NCI-H1092 (cell line): ENCODE results near the gene KCNA10.

Experiments used
- DNase-seq: peaks from one replicate; lab custom pipeline; 2025; lab: John Stamatoyannopoulos, UW

KCNA10 gene

DNA sequence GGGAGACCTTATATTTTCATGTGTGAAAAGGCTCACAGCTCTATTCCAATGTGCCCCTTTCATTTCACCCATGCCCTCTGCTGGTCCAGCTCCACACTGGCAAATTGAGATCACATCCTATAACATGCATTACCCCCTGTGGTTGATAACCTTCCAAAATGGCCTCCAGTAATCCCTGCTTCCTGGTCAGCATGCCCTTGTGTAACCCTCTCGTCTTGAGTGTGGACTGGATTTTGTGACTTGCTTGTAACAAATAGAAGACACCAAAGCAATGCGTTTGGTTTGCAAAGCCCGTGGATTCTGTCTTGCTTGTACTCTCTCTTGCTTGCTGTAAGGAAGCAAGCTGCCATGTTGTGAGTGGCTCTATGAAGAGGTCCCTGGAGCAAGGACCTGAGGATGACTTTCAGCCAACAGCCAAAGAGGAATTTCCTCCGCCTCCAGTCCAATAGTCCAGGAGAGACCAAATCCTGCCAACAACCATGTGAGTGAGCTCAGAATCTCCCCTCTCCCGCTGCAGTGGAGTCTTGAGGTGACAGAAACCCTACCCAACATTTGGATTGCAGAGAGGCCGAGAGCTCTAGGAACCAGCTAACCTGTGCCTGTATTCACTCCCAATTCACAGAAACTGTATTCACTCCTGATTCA, 17.4 kb downstream of the KCNA10 start:
- DNase-seq = no peak

DNA sequence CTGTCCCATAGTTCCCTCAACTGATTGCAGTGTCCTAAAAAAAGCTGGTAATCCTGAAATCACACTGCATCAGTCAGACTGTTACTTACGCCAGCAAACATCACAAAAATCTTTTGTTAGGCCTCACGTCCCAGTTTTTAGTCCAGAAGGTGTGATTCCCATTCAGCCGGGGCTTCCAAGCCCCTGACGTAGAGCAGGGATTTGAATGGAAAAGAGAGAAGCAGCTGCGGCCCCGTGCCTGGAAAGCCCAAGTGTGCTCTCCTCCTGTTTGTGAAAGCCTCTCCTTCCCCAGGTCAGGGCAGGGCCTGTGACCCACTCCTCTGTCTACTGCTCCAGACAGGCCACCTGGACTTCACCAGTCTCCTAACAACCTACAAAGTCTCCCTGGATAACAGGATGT, 20.7 kb downstream of the KCNA10 start:
- no peak for DNase-seq

DNA sequence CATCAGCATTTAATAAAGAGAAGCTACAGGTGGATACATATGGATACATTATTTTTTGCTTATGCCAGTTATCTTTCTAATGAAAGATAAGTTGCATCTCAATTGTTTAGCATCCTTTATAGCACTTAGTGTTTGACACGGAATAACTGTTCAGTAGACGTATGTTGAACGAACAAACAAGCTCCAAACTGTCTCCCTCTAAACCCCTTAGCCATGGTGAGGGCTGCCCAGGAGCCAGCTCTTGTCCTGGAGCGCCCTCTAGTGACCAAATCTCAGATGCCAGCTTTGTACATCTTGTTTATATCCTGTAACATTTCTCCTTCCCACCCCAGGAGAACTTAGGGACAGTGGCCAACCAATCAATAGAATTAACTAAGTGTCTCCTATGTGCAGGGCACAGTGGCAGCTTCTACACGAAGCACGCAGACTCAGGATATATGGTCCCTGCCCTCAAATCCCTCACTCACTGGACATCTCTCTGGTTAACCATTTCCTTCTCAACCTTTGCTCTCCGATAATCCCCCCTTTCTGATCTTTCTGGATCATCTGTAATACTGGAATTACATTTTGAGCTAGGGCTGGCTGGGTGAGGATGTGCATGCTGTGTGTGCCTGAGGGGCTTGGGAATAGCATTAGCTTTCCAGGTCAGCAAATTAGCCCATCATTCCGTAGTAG, 22.9 kb downstream of the KCNA10 start:
- DNase-seq = peak; percentile 67

DNA sequence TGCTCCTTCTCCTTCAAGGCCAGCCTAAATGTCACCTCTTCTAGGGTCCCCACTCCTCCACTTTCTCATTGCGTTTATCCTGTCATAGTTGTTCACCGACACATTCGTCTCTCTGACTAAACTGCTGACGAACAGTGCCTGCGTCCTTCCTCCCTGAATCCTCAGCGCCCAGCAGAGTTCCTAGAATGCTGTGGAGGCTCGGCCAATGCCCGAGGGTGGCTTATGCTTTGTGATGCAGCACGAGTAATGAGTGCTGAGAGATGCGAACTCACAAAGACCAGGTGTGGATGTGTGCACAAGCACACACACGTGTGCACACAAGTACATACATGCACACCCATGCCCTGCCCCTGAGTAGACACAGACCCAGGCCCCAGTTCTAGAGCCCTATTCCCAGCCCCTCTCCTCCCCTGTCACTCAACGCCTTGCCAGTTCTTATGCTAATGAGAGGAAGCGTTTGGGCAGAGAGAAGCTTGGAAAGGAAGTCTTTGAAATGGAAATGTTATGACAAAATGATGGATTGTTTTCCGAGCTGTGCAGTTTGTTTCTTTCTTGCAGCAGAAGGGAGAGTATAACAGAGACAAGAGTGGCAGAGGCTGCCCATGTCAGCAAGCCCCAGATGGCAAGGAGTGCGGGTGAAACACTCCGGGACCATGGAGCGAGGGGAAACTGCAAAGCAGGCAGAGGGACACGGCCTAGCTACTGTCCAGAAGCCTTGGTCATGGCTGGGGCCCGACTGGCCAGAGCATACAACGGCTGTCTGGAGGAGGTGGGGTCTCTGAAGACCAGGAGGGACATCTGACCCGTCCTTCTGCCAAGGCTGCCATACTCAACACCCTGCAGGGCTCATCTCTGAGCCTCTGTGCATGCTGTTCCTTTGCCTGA, 24.2 kb downstream of the KCNA10 start:
- DNase-seq = no peak

DNA sequence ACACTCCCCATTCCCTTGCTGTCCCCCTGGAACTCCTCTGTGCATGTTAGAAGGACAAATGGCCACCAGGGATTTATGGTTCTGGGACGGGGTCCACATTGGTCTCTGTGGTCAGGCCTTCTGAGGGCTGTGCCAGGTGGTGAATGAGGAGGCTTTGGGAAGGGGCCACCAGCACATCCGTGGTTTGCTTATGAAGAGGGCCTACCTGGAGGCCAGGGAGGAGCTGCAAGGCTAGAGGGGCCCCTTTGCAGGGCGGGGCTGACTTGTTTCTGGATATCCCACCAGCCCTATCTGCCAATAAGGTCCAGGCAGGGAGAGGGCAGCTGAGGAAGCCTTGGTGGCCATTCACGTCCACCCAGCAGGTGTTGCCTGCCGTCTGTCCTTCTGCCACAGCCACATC, 24.9 kb downstream of the KCNA10 start:
- DNase-seq = no peak

DNA sequence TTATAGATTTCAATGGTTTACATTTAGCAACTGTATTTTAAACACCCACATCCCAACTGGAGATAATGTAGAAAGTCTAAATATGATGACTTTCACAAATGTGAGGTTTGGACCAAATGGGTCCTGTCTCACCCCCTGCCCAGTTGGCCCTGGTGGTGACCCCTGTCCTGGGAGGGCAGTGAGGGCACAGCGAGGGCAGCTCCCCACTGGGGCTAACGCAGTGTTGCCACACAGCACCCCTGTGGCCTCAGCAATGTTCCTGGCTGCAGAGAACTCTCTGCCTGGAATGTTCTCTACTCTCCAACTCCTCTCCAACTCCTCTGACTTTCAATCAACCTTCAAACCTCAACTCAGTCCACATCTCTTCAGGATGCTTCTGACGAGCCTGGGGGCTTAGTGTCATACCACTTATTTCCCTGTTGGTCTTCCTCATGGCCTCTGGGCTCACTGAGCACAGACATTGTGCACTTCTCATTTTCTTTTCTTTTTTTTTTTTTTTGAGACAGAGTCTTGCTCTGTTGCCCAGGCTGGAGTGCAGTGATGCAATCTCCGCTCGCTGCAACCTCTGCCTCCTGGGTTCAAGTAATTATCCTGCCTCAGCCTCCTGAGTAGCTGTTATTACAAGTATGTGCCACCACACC, 25.8 kb downstream of the KCNA10 start:
- no peak for DNase-seq

DNA sequence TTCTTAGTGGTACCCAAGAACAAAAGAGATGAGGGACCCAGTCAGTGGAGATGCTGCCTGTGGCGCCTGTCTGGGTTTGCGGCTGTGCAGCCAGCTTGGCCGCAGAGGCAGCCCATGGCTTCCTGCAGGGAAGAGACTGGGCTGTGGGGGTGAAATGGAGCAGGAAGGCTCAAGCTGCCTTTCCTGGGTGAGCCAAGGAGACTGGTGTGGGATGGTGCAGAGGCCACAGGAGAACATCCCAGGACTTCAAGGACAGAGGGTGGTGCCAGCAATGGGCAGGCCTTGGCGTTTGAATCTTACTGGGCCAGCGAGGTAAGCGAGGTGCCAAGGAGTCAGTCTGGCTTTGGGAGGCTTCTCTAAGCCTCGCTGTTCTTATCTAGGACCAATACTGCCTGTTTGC, 26.4 kb downstream of the KCNA10 start:
- no peak for DNase-seq

DNA sequence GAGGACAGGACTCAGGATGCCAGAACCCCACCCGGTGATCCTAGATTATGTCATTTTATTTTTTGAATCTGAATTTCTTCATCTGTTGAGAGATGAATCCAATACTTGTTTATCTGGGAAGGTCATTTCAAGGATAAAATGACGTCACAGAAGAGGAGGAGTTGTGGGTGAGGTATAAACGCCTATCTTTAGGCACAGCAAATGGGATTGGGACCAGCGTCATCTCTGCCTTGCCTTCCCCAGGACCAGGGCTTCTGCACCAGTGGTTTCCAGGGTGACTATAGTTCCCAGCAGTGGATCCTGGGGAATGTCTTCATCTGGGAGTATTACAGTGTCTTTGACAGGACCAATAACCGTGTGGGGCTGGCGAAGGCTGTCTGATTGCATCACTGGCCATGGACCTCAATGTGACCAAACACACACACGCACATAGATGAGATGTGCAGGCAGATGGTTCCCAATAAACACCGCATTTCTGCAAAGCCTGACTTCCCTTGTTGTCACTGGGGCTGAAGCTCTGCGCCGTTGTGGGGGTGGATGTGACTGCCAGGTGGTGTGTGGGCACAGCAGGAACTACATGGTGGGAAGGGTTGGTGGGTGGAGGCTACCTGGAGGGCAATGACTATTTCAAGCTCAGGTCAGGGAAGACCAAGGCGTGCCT, 28.1 kb downstream of the KCNA10 start:
- no peak for DNase-seq

DNA sequence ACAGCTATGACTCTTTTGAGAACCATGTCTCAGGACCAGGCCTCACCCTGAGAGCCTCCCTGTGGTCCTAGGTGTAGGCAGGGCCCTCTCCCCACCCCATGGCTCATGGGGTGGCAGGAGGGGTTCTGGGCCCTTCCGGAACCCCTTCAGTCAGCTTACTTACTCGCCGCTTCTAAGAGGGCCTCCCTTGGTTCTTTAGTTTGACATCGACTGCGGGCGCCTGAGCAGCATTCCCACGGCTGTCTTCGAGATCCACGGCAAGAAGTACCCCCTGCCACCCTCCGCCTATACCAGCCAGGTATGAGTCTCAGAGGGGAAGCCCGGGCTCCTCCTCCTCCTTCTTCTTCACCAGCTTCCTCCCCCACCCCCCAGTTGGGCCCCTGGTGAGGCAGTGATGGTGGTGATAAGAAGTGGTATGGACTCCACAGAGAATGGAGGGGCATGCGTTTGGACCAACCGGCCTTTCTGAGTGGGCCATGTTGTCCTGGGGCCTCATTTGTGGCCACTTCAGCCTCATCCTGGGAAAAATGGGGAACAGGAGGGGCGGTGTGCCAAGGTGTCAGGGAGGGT, 28.9 kb downstream of the KCNA10 start:
- no peak for DNase-seq

DNA sequence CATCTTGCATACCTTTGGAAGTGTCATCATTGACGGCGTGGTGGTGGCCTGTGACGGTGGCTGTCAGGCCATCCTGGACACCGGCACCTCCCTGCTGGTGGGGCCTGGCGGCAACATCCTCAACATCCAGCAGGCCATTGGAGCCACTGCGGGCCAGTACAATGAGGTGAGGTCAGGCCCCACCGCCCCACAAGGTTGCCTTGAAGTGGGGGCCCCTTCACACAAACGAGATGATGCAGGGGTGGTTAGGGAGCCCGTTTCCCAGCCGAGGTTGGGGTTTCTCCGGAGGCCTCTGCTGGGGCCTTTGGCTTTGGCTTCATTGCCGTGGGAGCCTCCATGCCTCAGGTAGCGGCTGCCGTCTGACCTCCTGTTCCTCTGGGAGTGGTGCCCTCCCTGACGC, 29.6 kb downstream of the KCNA10 start:
- DNase-seq = no peak

DNA sequence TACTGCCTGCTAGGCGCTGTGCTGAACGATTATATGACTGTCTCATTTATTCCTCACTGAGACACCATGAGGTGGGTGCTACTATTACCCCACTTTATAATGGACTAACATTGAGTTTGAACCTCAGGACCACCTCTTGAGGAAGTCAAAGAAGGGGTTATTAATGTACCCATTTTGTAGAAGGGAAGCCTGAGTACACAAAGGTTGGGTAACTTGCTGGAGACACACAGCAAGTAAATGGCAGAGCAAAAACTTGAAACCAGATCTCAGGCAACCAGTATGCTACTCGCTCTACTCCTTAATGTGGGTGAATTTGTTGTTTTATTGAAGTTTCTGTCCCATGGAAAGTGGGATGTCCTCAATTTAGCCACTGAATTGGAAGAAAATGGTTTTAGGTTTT, 30.1 kb downstream of the KCNA10 start:
- DNase-seq = no peak

DNA sequence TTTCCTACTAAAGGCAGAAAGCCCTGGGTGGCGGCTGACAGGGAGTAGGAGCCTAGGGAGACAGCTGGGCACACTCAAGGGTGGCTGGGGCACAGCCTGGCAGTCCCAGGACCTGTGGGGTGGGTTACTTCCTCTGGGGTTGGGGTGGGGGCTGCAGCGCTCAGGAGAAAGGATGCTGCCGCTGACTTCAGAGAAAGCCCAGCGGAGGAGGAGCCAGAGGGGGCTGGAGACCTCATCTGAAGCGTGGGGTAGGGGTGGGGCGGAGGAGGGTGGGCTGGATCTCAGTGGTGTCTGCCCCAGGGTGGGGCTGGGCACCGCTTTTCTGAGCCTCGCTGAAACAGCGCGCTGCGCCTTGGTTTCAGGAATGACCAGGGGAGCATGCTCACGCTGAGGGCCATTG, 30.8 kb downstream of the KCNA10 start:
- DNase-seq = no peak

DNA sequence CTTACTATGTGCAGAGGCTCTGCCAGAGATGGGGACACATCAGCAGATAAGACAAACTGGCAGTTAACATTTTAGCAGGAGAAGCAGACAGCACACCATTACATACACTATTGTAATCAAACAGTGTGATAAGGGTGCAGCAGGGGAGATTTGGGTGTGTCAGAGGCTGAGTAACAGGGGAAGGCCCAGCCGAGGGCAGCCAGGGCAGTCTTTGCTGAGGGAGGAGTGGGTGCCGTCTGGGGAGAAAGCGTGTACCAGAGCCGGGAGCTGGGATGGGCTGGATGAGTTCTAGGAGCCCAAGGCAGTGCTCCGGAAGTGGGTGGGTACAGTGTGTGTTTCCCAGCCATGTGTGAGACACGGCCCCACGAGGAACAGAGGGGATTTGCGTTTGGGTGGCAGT, 31.2 kb downstream of the KCNA10 start:
- no peak for DNase-seq

DNA sequence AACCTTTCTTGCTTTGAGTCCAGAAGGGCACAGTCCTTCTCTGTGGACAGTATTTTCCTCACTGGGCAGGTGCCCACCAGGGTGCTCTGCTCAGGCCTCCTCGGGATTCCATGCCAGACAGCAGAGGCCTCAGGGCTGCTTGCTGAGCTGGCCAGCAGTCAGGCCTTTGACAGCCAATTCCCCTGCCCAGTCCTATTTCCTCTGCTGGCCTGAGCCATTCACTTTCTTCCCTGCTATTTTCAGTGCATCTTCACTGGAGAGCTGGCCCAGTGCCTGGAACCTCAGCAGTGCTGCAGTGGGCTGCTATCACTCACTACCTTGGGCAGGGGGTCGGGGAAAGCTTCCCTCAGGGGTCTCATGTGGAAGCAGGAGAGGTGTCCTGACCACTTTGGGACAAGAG, 33.2 kb downstream of the KCNA10 start:
- no peak for DNase-seq

DNA sequence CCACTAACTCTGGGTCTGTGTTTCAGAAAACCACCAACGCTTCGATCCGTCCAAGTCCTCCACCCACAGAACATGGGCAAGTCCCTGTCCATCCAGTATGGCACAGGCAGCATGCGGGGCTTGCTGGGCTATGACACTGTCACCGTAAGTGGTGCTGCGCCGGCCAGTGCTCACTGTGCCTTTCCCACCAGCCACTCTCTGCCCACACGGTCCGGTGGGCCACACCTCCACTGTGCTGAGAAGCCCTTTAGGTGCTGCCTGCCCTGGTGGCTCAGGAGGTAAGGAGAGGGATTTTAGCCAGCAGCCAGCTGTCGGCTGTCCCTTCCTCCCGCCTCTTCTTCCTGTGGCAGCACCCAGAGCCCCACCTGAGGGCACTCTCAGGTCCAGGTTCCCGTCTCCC, 34.2 kb downstream of the KCNA10 start:
- DNase-seq = no peak

DNA sequence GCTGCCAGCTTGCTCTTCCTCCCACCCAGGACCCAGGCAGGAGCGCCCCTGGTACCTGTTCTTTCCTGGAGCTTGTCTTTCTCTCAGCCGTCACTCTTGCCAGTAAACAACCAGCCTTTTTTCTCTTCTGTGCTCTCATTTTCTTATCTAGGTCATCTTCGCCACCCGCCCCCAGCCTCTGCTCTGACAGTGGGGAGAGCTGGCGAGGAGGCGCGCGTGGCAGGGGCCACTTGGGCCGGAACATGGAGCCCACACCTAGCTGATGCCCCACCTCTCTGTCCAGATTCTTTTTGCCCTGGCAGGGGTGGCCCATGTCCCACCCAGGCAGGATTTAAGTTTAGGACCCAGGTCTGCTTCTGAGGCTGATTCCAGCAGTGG, 35.7 kb downstream of the KCNA10 start:
- DNase-seq = no peak

DNA sequence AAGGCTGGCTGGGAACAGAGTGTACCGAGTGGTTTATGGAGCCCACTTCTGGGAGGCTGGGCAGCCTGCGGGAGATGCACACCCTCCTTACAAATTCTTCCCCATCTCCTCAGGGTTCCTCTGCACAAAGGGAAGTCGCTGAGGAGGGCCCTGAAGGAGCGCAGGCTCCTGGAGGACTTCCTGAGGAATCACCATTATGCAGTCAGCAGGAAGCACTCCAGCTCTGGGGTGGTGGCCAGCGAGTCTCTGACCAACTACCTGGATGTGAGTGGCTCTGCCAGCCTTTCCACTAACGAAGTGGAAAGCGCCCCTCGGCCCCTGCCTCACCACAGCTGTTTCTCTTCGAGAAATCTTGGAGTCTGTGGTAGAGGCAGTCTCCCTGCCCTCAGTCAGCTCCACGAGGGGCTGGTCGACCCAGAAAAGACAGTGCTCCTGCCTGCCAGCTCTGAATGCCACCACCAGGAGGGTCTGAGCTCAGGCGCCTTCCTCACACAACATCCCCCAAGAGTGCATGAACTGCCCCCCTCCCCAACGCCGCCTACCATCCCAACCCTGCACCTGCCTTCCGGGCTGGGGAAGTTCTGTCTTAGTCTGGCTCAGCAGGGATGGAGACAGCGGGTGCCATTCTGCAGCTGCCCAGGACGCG, 36.2 kb downstream of the KCNA10 start:
- no peak for DNase-seq

DNA sequence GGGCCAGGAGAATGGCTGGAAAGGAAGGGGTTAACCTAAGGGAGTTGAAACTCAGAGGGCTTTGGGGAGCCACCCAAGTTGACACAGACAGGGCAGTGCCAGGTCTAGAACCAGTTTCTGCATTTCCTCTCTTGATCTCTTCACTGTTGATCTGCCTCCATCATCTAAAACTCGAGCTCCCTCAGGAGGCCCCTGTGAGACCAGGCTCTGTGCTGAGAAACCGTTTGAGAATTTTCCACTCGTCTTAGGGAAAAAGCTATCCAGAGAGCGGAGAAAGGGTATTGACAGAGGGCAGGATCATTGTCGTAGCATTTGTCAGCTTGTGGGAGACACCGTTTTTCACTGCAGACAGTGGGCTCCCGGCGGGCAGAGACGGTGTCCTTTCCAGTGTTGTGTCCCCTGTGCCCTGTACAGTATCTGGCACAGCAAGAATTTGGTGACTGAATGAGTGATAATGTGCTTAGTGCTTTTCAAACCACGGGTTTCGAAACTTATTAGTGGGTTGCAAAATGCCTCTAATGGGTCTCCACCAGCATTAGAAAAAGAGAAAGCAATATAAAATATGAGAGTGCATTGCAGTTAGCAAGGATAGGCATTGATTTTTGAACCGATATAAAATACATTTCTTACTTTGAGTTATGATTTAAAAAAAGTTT, 36.9 kb downstream of the KCNA10 start:
- DNase-seq = no peak

DNA sequence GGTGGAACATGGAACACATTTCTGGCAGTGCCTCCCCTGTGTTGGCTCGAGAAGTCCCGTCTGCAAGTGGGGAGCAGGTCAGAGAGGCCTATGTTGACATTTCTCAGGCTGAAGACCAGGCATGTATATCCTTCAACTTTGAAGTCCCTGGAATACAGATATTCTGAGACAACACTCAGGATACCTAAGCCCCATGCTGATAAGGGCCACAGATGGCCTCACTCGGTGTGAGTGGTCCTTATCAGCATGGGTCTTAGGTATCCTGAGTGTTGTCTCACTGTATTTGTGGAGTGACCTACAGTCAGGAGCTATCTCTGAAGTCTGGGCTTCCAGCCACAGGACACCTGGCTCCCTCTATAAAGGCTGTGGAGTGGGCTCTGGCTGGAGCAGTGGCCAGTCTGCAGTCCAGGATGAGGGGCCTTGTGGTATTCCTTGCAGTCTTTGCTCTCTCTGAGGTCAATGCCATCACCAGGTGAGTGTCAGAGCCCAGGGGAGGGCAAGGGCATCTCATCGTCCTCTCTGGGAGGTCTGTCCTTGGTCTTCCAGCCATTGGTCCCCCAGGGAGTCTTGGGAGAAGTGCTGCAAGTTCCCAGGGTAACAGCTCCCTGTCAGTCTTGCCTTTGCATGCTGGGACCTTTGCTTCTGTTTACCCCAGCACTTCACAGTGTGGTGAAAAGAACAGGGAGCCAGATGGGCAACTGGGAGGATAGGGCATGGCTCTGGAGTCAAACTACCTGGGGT, 38.4 kb downstream of the KCNA10 start:
- no peak for DNase-seq

DNA sequence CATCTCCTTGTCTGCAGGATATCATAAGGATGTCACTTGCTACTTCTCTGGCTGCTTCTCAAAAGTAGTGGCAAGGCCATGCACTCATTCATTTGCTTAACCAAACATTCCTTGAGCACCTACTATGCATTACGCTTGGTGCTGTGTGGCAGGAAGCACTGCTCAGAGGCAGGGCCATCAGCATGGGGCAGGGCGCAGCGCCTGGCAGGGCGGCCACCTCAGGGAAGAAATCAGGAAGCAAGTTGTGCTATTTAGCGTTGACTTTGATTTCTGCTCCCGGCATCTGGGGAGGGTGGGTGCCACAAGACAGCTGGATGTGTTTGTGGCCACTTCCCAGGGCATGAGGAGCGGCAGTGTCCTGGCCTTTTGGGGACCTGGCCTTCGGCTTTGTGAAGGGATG, 40.1 kb downstream of the KCNA10 start:
- DNase-seq = no peak
